Epidermal melanocyte (primary cell): ENCODE results near the gene NRBP1.
"Not testable (repeated sequence)": the region's sequence is repeated elsewhere in the genome, so short reads cannot be mapped to it uniquely, and the experiment has no call there.

Experiments
- DNase-seq: peaks from one replicate; pipeline ENCODE4 v3.0.0; 2011; ENCODE audit warnings: low spot score; ENCODE audit not compliant: insufficient read length

Gene NRBP1

DNA sequence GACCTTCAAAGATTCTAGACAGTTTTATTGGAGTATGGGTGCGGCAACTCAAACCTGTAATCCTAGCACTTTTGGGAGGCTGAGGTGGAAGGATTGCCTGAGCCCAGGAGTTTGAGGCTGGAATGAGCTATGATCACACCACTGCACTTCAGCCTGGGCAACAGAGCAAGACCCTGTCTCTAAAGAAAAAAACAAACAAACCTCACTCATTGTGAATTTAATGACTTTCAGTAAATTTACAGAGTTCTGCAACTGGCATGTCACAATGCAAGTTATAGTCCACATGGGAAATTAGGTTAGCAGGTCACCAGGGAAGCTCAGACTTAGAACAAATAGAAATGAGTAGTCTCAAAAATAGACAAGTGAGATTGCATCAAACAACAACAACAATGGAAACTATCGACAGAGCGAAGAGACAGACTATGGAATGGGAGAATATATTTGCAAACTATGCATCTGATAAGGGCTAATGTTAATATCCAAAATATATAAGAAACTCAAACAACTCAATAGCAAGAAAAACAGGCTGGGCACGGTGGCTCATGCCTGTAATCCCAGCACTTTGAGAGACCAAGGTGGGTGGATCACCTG is 6.7 kb upstream of the NRBP1 start:
- DNase-seq: no peak

DNA sequence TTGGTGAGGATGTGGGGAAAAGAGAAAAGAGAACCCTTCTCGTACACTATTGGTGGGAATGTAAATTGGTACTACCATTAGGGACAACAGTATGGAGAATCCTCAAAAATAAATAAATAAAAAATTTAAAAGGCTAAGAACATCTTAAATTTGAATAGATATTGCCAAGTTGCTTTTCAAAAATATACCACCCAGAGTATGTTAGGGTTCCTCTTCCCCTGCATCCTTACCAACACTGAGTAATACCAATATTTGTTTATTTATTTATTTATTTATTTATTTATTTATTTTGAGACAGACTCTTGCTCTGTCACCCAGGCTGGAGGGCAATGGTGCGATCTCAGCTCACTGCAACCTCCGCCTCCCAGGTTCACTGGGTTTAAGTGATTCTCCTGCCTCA is 5.5 kb upstream of the NRBP1 start:
- no peak for DNase-seq

DNA sequence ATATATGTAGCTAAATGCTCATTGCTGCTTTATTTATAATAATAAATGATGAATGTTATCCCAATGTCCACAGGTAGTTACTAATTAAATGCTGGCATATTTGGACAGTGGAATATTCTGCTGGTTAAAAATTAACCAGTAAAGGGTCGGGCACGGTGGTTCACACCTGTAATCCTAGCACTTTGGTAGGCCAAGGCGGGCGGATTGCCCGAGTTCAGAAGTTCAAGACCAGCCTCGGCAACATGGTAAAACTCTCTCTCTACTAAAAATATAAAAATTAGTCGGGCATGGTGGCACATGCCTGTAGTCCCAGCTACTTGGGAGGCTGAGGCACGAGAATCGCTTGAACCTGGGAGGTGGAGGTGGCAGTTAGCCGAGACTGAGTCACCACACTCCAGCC is 3.4 kb upstream of the NRBP1 start:
- not testable (repeated sequence) for DNase-seq

DNA sequence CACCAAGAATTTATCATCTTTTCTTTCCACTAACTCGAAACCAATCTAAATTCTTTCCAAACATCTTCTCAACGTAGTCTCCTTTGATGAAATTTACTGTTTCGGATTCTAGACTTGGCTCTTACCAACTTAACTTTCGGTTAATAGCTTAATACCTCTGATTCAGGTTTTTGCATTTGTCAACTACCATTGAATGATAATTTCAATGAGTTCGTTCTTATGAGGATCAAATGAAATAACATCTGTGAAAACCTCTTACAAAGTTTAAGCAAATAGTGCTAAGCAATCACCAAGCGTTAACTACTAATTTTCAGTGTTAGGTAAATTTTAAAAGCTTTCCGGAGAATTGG is 593 bp upstream of the NRBP1 start:
- no peak for DNase-seq

DNA sequence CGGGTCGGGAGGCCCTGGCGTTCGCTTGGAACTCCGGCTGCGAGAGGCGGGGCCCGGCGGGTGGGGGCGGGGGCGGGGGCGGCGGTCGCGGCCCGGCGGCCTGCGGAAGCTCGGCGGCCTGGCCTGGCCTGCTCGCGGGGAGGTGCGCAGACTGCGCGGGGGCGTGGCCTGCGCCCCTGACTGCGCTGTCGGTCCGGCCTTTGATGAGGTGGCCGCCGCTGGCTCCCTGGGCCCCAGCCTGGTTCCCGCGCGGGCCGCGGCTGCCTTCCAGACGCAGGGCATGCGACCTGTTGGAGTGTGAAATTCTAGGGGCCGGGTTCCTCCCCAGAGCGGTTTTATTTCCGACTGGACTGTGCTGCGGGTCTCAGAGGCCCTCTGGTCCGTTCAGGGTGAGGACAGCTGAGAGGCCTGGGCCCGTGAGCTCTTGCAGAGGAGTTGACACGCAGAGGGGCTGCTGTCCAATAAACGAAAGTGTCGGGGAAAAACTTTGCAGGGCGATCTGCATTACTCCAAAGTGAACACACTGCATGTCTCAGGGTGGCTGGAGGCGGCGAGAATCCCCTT is 629 bp downstream of the NRBP1 start:
- DNase-seq: peak; percentile 66

DNA sequence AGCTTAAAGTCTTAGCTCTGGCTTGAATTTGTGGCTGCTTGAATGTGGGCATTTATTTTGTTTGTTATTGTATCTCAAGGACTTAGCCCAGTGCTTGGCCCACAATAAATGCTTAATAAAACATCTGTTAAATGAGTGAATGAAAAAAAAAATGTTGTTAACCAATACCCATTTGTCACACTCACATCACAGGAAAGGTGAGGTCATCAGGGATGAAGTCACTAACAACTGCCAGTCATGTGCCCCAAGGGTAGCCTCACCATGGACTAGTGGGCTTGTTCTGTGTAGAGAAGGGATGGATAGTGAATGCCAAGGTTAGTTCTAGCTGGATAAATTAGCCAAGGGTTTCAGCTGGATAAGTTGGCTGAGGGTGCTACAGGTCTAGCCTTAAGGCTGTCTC is 3.0 kb downstream of the NRBP1 start:
- DNase-seq: no peak

DNA sequence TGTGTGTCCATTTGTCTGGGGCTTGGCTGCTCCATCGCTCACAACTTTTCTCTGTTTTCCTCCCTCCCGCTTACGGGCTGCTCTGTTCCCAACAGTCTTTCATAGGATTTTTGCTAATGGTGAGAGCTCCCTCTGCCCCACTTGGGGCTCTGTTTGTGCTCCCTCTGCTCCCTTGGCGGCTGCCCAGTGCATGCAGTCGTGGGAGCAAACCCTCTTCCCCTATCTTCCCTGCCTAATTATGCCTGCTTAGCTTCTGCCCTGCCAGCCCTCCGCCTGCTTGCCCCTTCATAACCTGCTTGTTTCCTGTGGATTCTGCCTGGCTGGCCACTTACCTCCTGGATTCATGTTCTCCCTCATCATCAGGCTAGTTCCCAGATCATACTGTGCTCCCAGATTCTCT is 7.2 kb downstream of the NRBP1 start:
- no peak for DNase-seq

DNA sequence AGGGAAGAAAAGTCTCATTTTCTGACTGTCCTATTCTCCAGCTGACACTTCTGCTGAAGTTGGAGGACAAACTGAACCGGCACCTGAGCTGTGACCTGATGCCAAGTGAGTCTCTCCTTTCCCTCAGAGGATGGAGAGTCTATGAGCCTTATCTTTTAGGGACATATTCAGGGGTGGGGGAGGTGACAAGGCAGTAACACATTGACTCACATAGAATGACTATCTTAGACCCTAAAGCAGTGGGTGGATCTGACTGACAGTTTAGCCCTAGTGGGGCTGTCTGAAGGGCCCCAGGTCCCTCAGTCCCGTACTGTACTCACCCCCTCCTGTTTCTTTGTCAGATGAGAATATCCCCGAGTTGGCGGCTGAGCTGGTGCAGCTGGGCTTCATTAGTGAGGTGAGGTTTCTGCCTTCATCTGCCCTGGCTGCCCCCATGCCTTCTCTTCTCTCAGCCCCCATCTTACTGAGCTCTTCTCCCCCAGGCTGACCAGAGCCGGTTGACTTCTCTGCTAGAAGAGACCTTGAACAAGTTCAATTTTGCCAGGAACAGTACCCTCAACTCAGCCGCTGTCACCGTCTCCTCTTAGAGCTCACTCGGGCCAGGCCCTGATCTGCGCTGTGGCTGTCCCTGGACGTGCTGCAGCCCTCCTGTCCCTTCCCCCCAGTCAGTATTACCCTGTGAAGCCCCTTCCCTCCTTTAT is 12.9 kb downstream of the NRBP1 start:
- no peak for DNase-seq

DNA sequence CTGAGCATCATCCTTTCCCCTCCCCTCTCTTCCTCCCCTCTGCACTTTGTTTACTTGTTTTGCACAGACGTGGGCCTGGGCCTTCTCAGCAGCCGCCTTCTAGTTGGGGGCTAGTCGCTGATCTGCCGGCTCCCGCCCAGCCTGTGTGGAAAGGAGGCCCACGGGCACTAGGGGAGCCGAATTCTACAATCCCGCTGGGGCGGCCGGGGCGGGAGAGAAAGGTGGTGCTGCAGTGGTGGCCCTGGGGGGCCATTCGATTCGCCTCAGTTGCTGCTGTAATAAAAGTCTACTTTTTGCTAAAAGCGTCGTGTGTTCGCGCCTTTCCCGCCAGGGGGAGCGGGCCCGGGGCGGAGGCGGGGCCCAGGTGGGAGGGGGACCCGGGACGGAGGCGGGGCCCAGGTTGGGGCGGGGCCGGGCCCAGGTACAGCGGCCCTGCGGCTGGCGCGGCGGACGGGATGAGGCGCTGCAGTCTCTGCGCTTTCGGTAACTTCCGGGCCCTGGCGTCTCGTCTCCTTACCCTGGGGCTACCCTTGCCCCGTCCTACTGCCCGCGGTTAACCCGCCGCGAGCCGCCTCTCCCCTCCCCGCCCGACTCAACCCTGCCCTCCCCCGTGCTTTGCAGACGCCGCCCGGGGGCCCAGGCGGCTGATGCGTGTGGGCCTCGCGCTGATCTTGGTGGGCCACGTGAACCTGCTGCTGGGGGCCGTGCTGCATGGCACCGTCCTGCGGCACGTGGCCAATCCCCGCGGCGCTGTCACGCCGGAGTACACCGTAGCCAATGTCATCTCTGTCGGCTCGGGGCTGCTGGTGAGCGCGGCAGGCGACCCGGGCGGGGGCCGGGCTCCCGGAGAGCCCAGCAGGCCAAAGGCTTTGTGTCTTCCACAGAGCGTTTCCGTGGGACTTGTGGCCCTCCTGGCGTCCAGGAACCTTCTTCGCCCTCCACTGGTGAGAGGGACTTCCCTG is 13.8 kb downstream of the NRBP1 start, which contains the start of gene KRTCAP3:
KRTCAP3 (plus strand) TSS at position 424 of the 962 bp plus-strand sequence; CDS start at position 456, 32 bp downstream.
- no peak for DNase-seq

DNA sequence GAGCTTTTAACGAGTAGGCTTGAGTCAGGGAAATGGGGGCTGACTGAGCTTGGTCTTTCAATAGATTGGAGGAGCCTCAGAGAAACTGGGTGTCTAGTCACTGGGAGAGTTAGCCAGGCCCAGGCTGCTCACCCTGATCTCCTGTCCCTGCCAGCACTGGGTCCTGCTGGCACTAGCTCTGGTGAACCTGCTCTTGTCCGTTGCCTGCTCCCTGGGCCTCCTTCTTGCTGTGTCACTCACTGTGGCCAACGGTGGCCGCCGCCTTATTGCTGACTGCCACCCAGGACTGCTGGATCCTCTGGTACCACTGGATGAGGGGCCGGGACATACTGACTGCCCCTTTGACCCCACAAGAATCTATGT is 14.5 kb downstream of the NRBP1 start:
- DNase-seq: no peak

DNA sequence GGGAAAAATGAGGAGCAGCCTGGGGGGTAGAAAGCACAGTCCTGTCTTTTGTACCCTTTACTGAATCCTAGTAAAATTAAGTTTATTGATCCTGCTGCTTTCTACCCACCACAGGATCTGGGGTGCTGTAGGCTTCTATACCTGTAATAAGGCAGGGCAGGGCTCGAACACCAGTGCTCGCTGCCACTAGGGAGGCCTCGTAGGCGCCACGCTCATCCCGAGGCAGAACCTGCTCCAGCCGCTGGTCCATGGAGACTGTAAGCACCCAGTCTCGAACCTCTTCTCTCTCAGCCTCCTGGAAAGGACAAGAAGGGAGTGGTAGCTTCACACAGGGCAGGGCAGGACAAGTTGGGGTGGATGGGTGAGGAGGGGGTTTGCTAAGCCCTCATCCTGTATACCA is 16.7 kb downstream of the NRBP1 start:
- no peak for DNase-seq

DNA sequence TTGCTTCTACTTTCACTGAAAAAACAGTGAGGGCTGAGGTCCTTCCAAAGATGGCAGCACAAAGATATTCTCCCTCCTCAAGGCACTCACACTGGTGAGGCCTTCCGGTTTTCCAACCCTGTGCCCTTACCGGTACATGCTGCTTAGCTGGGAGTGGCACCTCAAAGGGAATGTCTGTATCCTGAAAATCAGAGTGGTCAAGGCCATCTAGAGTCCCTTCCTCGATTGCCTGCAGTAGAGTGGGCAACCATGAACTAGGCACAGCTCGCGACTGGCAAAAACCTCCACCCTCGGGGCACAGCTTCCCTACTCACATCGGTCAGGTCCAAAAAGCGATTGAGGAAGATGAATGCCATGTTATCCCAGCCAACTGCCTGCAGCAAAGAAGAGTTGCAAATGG is 17.2 kb downstream of the NRBP1 start:
- no peak for DNase-seq

DNA sequence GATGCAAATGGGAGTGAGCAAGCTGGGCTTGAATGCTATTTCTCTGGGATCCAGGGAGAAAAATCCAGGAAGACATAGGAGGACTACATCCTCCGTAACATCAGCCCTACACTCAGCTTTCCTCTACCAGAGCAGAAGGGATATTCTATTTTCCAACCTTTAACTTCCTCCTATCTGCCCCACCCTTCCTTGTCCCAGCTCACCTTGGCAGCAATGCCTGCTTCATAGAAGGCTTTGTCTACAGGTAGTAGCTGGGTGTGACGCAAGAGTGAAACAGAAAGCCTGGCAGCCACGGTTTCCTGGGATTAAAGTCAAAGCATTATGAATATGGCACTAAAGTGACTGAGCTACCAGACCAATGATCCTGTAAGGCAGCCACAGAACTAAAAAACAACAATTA is 17.6 kb downstream of the NRBP1 start:
- DNase-seq: no peak

DNA sequence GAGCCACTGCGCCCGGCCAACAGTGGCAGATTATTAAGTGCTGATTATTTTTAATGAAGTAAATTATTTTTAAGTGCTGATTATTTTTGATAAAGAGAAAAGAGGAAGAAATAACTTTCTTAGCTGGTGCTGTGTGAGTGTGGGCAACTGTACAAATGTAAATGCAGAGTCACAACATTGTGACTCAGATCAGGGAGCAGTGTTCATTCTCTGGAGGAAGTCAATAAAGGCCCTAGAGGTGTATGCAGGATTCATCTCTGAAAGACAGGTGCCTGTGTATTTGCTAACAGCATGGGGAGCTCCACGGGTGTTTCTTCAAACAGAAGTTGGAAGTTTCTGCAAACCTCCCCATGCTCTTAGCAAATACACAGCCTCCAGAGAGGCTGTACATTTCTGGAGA is 19.9 kb downstream of the NRBP1 start:
- no peak for DNase-seq

DNA sequence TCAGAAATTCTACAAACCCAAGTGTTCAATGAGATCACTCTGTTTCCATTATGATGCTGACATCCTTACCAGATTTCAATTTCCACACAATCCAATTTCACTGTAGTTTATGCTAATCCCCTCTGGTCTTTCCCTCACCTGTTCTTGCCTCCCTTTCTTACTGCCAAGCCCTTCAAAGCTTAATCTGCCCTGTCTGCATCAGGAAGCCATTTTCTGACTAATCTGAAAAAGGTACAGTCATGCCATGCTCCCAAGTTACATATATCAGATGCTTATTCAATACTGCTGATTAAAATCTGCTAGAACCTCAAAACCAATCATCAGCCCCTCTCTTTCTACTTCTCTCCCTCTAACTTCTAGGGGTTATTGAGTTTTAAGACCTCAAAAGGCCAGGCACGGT is 22.7 kb downstream of the NRBP1 start:
- DNase-seq: no peak

DNA sequence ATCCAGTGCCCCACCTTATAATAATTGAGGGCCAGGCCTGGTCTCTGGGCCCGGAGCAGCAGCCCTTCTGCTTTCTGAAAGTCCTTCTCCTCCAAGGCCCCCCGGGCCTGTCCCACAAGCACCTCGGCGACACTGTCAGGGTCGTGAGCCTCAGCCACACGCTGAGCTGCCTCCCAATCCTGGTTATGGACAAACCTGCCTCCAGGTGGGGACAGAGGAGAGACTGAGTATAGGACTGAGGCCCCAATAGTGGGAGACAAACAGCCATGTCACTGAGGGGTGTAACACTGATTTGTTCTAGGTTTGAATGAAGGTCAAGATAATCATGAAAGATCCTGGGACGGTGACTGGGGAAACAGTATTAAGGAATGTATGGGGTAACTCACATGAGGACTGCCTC is 25.5 kb downstream of the NRBP1 start:
- DNase-seq: no peak

DNA sequence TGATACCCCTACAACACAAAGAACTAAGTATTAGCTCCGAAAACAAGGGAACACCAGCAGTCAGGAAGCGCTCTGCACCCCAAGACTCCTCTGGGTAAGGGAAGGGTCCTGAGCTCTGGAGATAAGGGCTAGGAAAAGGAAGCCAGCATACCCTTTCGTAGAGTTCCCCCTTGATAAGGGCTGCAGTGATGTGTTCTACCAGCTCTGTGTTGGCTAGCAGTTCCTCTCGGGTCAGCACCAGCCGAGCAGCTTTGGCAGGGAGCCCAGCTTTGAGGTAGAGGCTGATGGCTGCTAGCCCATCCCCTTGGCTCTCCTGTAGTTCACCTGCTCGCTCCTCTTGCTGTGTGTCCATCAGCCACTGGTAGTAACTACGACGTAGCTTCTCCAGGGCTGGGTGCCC is 32.7 kb downstream of the NRBP1 start:
- DNase-seq: no peak

DNA sequence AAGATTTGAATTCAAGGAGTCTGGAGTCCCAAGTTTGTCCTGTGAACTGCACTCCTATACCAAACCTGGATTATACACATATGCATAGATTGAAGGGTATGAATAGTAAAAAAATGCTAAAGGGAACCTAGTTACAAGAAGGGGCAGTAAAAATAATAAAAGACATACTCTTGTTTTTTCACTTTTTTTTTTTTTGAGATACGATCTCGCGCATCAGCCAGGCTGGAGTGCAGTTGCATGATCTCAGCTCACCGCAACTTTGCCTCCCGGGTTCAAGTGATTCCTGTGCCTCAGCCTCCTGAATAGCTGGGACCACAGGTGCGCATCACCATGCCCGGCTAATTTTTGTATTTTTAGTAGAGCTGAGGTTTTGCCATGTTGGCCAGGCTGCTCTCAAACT is 36.0 kb downstream of the NRBP1 start:
- no peak for DNase-seq

DNA sequence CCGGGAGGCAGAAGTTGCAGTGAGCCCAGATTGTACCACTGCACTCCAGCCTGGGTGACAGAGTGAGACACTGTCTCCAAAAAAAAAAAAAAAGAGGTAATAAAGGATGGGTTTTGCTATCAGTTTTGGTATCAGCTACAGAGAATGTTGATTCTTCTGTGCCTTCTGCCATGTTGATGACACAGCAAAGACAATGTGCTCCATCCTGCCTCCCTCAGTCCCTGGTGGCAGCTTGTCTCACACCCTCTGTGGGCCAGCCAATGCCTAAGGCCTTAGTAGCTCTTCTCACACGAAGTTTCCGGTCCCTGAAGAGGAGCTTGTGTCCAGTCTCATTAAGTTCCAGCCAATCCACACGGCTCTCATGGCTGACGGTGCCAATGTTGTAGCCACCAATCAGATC is 43.5 kb downstream of the NRBP1 start:
- no peak for DNase-seq

DNA sequence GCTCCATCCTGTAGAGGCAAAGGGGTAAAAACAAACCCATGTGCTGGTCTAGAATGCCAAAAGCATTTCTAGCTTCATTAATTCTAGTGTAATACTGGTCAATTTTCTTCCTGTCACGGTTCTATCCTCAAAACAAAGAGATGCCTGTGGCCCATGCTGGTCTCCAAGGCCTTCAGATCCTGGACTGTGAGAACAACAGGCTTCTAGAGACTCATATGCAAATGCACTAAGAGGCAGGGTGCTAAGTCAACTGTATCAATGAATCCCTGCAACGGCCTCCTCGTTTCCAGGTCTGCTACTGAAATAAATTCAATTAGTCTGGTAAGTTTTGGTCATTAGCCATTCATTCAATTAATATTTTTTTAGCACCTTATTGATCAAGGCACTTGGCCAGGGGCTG is 57.1 kb downstream of the NRBP1 start:
- no peak for DNase-seq

DNA sequence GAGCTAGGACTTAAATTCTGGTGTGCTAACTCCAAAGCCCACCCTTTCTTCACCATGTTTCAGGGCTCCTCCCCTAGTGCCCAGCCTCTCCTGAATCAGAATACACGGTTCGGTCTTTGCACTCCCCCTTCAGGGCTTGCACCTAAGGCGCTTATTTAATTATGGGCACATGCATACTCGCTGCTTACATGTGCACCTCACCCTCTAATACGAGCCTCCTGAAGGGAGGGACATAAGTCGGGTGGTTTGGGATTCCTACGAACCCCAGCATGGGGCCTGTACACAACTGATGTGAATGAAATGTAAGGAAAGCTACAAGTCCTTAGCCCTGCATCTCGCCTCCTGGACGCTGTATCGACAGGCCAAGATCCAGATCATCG is 60.7 kb downstream of the NRBP1 start:
- no peak for DNase-seq
